SK-N-SH (cell line): ENCODE data around the gene TRIM40. TPM values are rescaled to one million over a fixed set of nuclear protein-coding genes. Genes with fewer than 3 reads are reported as not detected.

Experiments
- CTCF ChIA-PET: fragments of 300-600, 350-600 bp; formaldehyde crosslinking; extraction: SDS; loops from one replicate; lab custom pipeline; 2021; lab: Yijun Ruan, JAX
- POLR2A ChIA-PET: fragments of 350-600 bp; sonication (Branson Sonifier 250); formaldehyde crosslinking; extraction: SDS; loops from one replicate; lab custom pipeline; 2020; ENCODE audit warnings: antibody characterized with exemption, inconsistent platforms; lab: Yijun Ruan, JAX
- DNase-seq: peaks from one replicate; pipeline ENCODE4 v3.0.0; 2012
- H2AFZ ChIP-seq: fragments of 200-600 bp; sonication (generic); 2 replicates; pipeline ENCODE4 v1.8.1; 2016; ENCODE audit warnings: antibody characterized with exemption, mild to moderate bottlenecking, low read depth
- H3F3A ChIP-seq: fragments of 200-600 bp; sonication (generic); replicated peaks from 2 replicates; pipeline ENCODE3; 2016; ENCODE audit warnings: antibody characterized with exemption, mild to moderate bottlenecking; ENCODE audit not compliant: insufficient read depth
- H3K27ac ChIP-seq, 2 experiments: fragments of 200-500 bp in 1 of 2; fragments of 200-600 bp in 1 of 2; sonication (Bioruptor generic) in 1 of 2; sonication (generic), shearing (Covaris generic) in 1 of 2; 2 replicates each; pipeline versions ENCODE4 v1.5.1 to v1.6.1; 2014 to 2016; ENCODE audit warnings: low read depth in 2 of 2, inconsistent platforms in 1 of 2, low read length in 1 of 2, mild to moderate bottlenecking in 1 of 2, mixed read lengths in 1 of 2
- H3K27me3 ChIP-seq: fragments of 200-600 bp; sonication (generic), shearing (Covaris generic); 2 replicates; pipeline ENCODE4 v1.6.1; 2016; ENCODE audit warnings: mixed run types; ENCODE audit not compliant: insufficient read depth
- H3K36me3 ChIP-seq, 2 experiments: fragments of 200-500 bp in 1 of 2; fragments of 200-600 bp in 1 of 2; sonication (Bioruptor generic) in 1 of 2; sonication (generic) in 1 of 2; replicated peaks in 1 of 2; 2 replicates each; pipeline versions ENCODE3 to v1.5.1; 2014 to 2016; ENCODE audit warnings: low read length in 1 of 2, mild to moderate bottlenecking in 1 of 2; ENCODE audit not compliant: insufficient read depth in 2 of 2, control insufficient read depth in 1 of 2
- H3K4me1 ChIP-seq, 2 experiments: fragments of 200-500 bp in 1 of 2; fragments of 200-600 bp in 1 of 2; sonication (Bioruptor generic) in 1 of 2; sonication (generic), shearing (Covaris generic) in 1 of 2; 2 replicates each; pipeline versions ENCODE4 v1.5.1 to v1.6.1; 2014 to 2016; ENCODE audit warnings: low read depth in 1 of 2, low read length in 1 of 2, mixed run types in 1 of 2; ENCODE audit not compliant: insufficient read depth in 2 of 2, control insufficient read depth in 1 of 2
- H3K4me2 ChIP-seq: fragments of 200-600 bp; sonication (generic), shearing (Covaris generic); 2 replicates; pipeline ENCODE4 v1.6.1; 2017; ENCODE audit warnings: mixed run types
- H3K4me3 ChIP-seq, 2 experiments: fragments of 200-500 bp in 1 of 2; fragments of 200-600 bp in 1 of 2; sonication (Bioruptor generic) in 1 of 2; sonication (generic), shearing (Covaris generic) in 1 of 2; 2 replicates each; pipeline versions ENCODE4 v1.5.1 to v1.8.1; 2014 to 2016; ENCODE audit warnings: low read depth in 2 of 2, inconsistent platforms in 1 of 2, low read length in 1 of 2, mild to moderate bottlenecking in 1 of 2, mixed read lengths in 1 of 2, moderate library complexity in 1 of 2
- H3K79me2 ChIP-seq: fragments of 200-600 bp; sonication (generic); 2 replicates; pipeline ENCODE4 v1.8.1; 2017; ENCODE audit warnings: mild to moderate bottlenecking; ENCODE audit not compliant: insufficient read depth
- H3K9ac ChIP-seq: fragments of 200-600 bp; sonication (generic); 2 replicates; pipeline ENCODE4 v1.6.1; 2017; ENCODE audit warnings: mixed run types
- H3K9me2 ChIP-seq: fragments of 200-600 bp; sonication (generic); 2 replicates; pipeline ENCODE4 v1.6.1; 2017; ENCODE audit warnings: mixed run types
- H3K9me3 ChIP-seq: fragments of 200-600 bp; sonication (generic); 2 replicates; pipeline ENCODE4 v1.6.1; 2017; ENCODE audit warnings: mixed run types, mild to moderate bottlenecking, moderate library complexity
- H4K20me1 ChIP-seq: fragments of 200-600 bp; sonication (generic); 2 replicates; pipeline ENCODE4 v1.6.1; 2017; ENCODE audit warnings: mild to moderate bottlenecking, mixed run types; ENCODE audit not compliant: insufficient read depth
- EP300 ChIP-seq, 2 experiments: IDR thresholded peaks; 2 replicates each; pipeline versions ENCODE4 v1.4.0 to v1.6.1; 2012; ENCODE audit warnings: borderline replicate concordance in 1 of 2, low read depth in 1 of 2, low read length in 1 of 2
- FOSL2 ChIP-seq: IDR thresholded peaks from 2 replicates; pipeline ENCODE4 v1.4.0; 2012; ENCODE audit warnings: low read depth, mild to moderate bottlenecking, moderate library complexity, borderline replicate concordance
- FOXM1 ChIP-seq: IDR thresholded peaks from 2 replicates; pipeline ENCODE4 v1.4.0; 2012; ENCODE audit warnings: low read depth, mild to moderate bottlenecking
- GABPA ChIP-seq: IDR thresholded peaks from 2 replicates; pipeline ENCODE4 v1.4.0; 2012; ENCODE audit warnings: low read depth, mild to moderate bottlenecking
- GATA2 ChIP-seq: sonication (generic); formaldehyde crosslinking; IDR thresholded peaks from 2 replicates; pipeline ENCODE4 v1.5.0; 2020; ENCODE audit warnings: mild to moderate bottlenecking, missing genetic modification reagents
- POLR2AphosphoS5 ChIP-seq: IDR thresholded peaks from 2 replicates; pipeline ENCODE4 v1.6.1; 2012; ENCODE audit warnings: low read depth, low read length
- RAD21 ChIP-seq: IDR thresholded peaks from 2 replicates; pipeline ENCODE4 v1.6.1; 2012; ENCODE audit warnings: mild to moderate bottlenecking, low read length
- SIN3A ChIP-seq: IDR thresholded peaks from 2 replicates; pipeline ENCODE4 v1.6.1; 2012; ENCODE audit warnings: low read depth, mild to moderate bottlenecking, low read length, moderate library complexity, borderline replicate concordance
- SMC3 ChIP-seq: IDR thresholded peaks from 2 replicates; pipeline ENCODE4 v1.6.1; 2012; ENCODE audit warnings: low read depth, low read length, improper control_type of control experiment
- TCF12 ChIP-seq: IDR thresholded peaks from 2 replicates; pipeline ENCODE4 v1.4.0; 2012
- WGBS: methylation state at CpG from one replicate; pipeline ENCODE4 v1.1.6; 2017; ENCODE audit warnings: low lambda C conversion rate; 5-methylcytosine and 5-hydroxymethylcytosine counted together
- polyA plus RNA-seq, 3 experiments: library from polyadenylated mRNA; depleted of rRNA; stranded (reverse); fragments of >200 nt; gene quantifications; 2 replicates each; pipeline ENCODE4 v1.2.3, GENCODE V29; 2012
- TF ChIP-seq, protein P1 (sequence below): IDR thresholded peaks from 2 replicates; pipeline ENCODE4; 2012
- TF ChIP-seq, protein P2 (sequence below): IDR thresholded peaks from 2 replicates; pipeline ENCODE4 v1.4.0; 2012; ENCODE audit warnings: low read depth
- TF ChIP-seq, protein P3 (sequence below): IDR thresholded peaks from 2 replicates; pipeline ENCODE4 v1.6.1; 2012; ENCODE audit warnings: mild to moderate bottlenecking, low read depth, low read length, moderate library complexity

The TRIM40 gene
- polyA plus RNA-seq, 1 of the 3 experiments (the other 2 are of a cell fraction) = not detected

DNA sequence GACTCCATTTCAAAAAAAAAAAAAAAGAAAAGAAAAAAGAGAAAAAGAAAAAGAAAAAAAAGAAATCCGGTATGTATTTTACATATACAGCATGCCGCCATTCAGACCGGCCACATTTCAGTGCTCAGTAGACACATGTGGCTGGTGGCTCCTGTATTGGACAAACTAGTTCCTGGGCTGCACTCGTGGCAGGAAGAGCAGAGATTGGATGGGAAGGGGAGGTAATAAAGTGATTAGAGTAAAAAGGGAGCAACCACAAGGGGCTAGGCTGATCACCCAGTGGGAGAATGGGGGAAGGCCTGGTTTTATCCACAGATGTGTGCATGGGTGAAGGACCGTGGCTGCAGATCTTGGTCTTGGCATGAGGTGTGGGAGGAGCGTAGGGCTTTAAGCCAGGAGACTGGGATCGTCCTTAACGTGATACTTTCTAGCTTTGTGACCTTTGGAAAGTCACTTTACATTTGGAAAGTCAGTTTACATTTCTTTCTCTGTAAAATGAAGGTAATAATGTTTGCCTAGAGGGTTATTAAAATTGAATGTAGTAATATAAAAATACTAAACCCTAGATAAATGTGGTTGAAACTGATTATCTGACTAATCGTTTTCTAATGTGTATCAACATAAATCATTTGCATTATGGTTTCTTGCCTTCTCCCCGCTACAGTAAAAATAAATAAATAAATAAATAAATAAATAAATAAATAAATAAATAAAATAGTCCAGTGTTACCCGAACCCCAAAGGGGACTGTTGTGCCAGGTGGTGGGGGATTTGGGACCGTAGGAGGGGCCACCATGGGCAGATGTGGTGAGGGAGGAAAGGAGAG lies 26.5 kb downstream of the TRIM40 start:
- no peaks in the 10 kb centered on the region for H3K9me2 ChIP-seq
- no peaks in the 10 kb centered on the region; a peak in 1 of 4 replicates for H3K4me1 ChIP-seq
- peaks cover 63% of the 10 kb centered on the region; the same call in 1 of the 2 replicates for H3K27me3 ChIP-seq
- no peak overlapping the region for H2AFZ ChIP-seq
- no peak for TF ChIP-seq FOSL2
- no peak for TF ChIP-seq EP300 (IDR thresholded peaks at IDR 0.05; ENCODE audit: borderline replicate concordance in 1 of 2, low read depth in 1 of 2, low read length in 1 of 2)
- TF ChIP-seq TCF12 = no peak
- TF ChIP-seq, all 33 proteins: peak for 0
- POLR2A ChIA-PET = no interaction called here
- WGBS = 31% methylated on average over 12 of the region's 12 CpGs
- no peak for DNase-seq
- CTCF ChIA-PET = no interaction called here
- Histone ChIP-seq H3K4me2 (no peak overlapping the region), H3F3A (no peaks in the 10 kb centered on the region), H3K79me2 (no peaks in the 10 kb centered on the region), H3K4me3 (no peak overlapping the region), H3K36me3 (no peaks in the 10 kb centered on the region), H3K9me3 (no peaks in the 10 kb centered on the region), H4K20me1 (no peaks in the 10 kb centered on the region), H3K9ac (no peak overlapping the region), H3K27ac (no peak overlapping the region)

DNA sequence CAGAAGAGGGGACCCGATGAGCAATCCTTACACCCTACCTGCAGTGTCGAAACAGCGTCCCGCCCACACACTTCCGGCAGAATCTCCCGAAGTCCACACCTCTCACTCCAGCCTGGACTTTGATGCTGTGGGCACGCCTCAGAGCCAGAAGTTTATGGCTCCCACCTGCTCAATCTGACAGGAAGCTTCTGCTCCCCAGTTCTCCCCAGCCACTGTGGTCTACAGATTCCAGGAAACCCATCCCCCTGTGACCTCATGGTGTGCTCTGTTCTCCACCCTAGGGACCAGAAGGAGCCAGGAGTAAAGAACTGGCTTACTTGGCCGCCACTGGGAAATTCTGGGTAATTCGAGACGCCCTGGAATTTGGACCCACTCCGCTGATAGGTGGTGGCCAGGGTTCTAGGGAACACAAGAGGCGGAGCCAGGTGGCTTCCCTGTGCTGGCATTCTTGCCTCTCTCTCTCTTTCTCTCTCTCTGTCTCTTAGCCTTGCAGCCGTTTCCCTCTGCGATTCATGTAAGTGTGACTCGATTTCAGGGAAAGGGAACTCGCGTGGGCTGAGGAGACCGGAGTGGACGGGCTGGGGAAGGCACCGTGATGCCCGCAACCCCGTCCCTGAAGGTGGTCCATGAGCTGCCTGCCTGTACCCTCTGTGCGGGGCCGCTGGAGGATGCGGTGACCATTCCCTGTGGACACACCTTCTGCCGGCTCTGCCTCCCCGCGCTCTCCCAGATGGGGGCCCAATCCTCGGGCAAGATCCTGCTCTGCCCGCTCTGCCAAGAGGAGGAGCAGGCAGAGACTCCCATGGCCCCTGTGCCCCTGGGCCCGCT lies 27.4 kb downstream of the TRIM40 start, which contains the start of gene TRIM15:
TSS of gene TRIM15 (plus strand) at position 457 of the 828 bp plus-strand sequence. CDS start at position 596, 139 bp downstream.
- no peaks in the 10 kb centered on the region for H3K9me3 ChIP-seq
- no peak within 1 kb of the TSS for H3K9ac ChIP-seq
- H3K79me2 ChIP-seq = no peaks in the 10 kb centered on the region
- peaks cover 65% of the 10 kb centered on the region; the same call in 1 of the 2 replicates for H3K27me3 ChIP-seq
- no peaks in the 10 kb centered on the region for H4K20me1 ChIP-seq
- ChIA-PET CTCF (interaction anchor here (0.6 to 1.4 kb wide), 3 partner anchors 60 to 697 kb away, joined by 3 to 6 read pairs (median 4); no protein-coding TSS in a partner anchor), POLR2A (no interaction called here)
- no peak within 1 kb of the TSS for H3K4me2 ChIP-seq
- no peaks in the 10 kb centered on the region for H3F3A ChIP-seq
- no peak within 1 kb of the TSS for H2AFZ ChIP-seq
- H3K4me3 ChIP-seq = no peak within 1 kb of the TSS
- WGBS = 19% methylated on average over 14 of the region's 31 CpGs
- H3K36me3 ChIP-seq = no peaks in the 10 kb centered on the region
- no peak within 1 kb of the TSS for H3K27ac ChIP-seq
- TF ChIP-seq, protein P1, sequence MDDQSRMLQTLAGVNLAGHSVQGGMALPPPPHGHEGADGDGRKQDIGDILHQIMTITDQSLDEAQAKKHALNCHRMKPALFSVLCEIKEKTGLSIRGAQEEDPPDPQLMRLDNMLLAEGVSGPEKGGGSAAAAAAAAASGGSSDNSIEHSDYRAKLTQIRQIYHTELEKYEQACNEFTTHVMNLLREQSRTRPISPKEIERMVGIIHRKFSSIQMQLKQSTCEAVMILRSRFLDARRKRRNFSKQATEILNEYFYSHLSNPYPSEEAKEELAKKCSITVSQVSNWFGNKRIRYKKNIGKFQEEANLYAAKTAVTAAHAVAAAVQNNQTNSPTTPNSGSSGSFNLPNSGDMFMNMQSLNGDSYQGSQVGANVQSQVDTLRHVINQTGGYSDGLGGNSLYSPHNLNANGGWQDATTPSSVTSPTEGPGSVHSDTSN = no peak
- no peak for TF ChIP-seq SMC3
- TF ChIP-seq POLR2AphosphoS5 = no peak
- TF ChIP-seq GATA2 (CRISPR knock-in tag) = no peak
- TF ChIP-seq, protein P2, sequence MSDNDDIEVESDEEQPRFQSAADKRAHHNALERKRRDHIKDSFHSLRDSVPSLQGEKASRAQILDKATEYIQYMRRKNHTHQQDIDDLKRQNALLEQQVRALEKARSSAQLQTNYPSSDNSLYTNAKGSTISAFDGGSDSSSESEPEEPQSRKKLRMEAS = no peak
- TF ChIP-seq, protein P3, sequence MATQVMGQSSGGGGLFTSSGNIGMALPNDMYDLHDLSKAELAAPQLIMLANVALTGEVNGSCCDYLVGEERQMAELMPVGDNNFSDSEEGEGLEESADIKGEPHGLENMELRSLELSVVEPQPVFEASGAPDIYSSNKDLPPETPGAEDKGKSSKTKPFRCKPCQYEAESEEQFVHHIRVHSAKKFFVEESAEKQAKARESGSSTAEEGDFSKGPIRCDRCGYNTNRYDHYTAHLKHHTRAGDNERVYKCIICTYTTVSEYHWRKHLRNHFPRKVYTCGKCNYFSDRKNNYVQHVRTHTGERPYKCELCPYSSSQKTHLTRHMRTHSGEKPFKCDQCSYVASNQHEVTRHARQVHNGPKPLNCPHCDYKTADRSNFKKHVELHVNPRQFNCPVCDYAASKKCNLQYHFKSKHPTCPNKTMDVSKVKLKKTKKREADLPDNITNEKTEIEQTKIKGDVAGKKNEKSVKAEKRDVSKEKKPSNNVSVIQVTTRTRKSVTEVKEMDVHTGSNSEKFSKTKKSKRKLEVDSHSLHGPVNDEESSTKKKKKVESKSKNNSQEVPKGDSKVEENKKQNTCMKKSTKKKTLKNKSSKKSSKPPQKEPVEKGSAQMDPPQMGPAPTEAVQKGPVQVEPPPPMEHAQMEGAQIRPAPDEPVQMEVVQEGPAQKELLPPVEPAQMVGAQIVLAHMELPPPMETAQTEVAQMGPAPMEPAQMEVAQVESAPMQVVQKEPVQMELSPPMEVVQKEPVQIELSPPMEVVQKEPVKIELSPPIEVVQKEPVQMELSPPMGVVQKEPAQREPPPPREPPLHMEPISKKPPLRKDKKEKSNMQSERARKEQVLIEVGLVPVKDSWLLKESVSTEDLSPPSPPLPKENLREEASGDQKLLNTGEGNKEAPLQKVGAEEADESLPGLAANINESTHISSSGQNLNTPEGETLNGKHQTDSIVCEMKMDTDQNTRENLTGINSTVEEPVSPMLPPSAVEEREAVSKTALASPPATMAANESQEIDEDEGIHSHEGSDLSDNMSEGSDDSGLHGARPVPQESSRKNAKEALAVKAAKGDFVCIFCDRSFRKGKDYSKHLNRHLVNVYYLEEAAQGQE = no peak
- TF ChIP-seq RAD21 = no peak
- no peak for TF ChIP-seq GABPA
- no peak for TF ChIP-seq TCF12
- TF ChIP-seq FOXM1 = no peak
- no peak for TF ChIP-seq SIN3A
- H3K9me2 ChIP-seq = no peaks in the 10 kb centered on the region
- no peaks in the 10 kb centered on the region; a peak in 1 of 4 replicates for H3K4me1 ChIP-seq
- DNase-seq = no peak
